HL-60 (cell line): ENCODE results near the gene MYOCD.

Experiments used
- DNase-seq, 2 experiments: peaks; one replicate each; pipeline ENCODE4 v3.0.0-alpha.2; 2010 to 2020; ENCODE audit warnings: low read depth in 1 of 2, low spot score in 1 of 2
- H3K27ac ChIP-seq: fragments of 250-450 bp; sonication (Bioruptor Pico); replicated peaks from 2 replicates; pipeline ENCODE4 v1.5.1; 2020; ENCODE audit warnings: mild to moderate bottlenecking, moderate library complexity
- H3K27me3 ChIP-seq: fragments of 250-450 bp; sonication (Bioruptor Pico); 2 replicates; pipeline ENCODE4 v1.5.1; 2021; ENCODE audit warnings: mild to moderate bottlenecking, moderate library complexity; ENCODE audit not compliant: insufficient read depth, poor library complexity, severe bottlenecking
- H3K4me3 ChIP-seq: replicated peaks from 2 replicates; pipeline ENCODE4 v1.5.1; 2011; ENCODE audit warnings: mild to moderate bottlenecking, control low read depth, low read length; ENCODE audit not compliant: insufficient read depth
- CTCF ChIP-seq: IDR thresholded peaks from one replicate; pipeline ENCODE4 v1.5.1; 2011; ENCODE audit warnings: low read length, control low read depth, inconsistent platforms; ENCODE audit not compliant: insufficient read depth
- GABPA ChIP-seq: IDR thresholded peaks from 2 replicates; pipeline ENCODE4 v1.6.1; 2012; ENCODE audit warnings: low read depth
- POLR2AphosphoS5 ChIP-seq: IDR thresholded peaks from 2 replicates; pipeline ENCODE4 v1.6.1; 2012; ENCODE audit warnings: low read depth
- REST ChIP-seq: IDR thresholded peaks from 2 replicates; pipeline ENCODE4 v1.6.1; 2012; ENCODE audit warnings: low read depth; ENCODE audit not compliant: insufficient replicate concordance
- SPI1 ChIP-seq: IDR thresholded peaks from 2 replicates; pipeline ENCODE4 v1.6.1; 2012; ENCODE audit warnings: low read depth, mild to moderate bottlenecking, borderline replicate concordance

Gene MYOCD

DNA sequence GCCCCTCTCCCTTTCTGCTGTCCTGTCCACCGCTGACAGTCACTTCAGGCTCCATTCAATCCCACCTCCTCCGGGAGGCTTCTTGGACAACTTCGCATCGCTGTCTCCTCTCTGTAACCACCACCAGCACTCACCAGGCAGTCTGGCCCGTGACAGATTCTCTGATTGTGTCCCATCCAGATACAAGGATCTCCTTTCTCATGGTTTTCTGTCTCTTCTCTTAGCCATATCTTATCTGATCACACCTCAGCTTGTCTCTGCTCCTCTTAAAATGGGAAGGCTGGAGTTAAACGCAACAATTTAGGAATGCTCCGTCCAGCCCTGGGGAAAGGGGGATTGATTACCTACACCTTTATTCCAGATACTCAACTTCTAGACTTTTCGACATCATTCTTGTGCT lies 66.7 kb downstream of the MYOCD start:
- no peak overlapping the region for H3K4me3 ChIP-seq
- H3K27me3 ChIP-seq: no peaks in the 10 kb centered on the region
- no peak for DNase-seq
- no peak overlapping the region for H3K27ac ChIP-seq
- TF ChIP-seq SPI1 (no peak), CTCF (no peak), POLR2AphosphoS5 (no peak), REST (no peak), GABPA (no peak)

DNA sequence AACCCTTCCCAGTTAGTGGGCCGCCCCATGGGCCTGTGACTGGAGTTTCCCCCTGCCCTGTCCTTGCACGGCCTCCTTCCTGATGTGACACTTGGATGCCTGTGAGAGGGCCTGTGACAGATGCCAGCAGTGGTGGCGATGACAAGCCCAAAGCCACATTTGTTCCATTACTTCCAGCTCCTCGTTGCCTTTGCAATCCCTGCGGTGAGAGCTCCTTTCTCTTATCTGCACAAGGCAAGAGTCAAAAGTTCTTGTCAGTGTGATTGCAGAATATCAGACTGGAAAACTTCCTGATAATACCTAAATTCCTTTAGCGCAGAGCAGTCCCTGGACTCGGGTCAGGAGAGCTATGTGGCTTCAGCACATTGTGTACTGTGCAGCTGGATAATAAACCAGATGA lies 69.2 kb downstream of the MYOCD start:
- no peaks in the 10 kb centered on the region for H3K27me3 ChIP-seq
- no peak overlapping the region for H3K4me3 ChIP-seq
- H3K27ac ChIP-seq: no peak overlapping the region
- TF ChIP-seq GABPA (no peak), POLR2AphosphoS5 (no peak), REST (no peak), SPI1 (no peak), CTCF (no peak)
- DNase-seq: no peak

DNA sequence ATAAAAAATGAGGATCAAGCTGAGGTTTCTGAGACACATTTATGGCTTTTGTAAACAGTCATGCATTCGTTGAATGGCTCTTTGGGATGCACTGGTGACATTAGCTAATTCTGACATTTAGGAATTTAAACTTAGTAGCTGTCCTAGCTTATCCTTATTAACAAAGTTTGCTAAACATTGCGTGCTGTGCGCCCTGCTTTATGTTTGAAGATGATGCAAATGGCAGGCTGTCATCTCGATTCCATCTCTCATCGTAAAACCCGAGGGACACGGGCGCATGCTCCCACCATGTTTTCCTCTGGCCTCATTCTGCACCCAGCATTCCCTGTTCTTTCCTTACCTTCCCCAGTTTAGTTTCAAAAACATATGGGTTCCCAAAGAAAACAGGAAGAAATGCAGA lies 69.8 kb downstream of the MYOCD start:
- H3K27ac ChIP-seq: no peak overlapping the region
- TF ChIP-seq REST: no peak
- TF ChIP-seq POLR2AphosphoS5: no peak
- TF ChIP-seq GABPA: no peak
- no peak for TF ChIP-seq CTCF
- no peak for TF ChIP-seq SPI1
- no peaks in the 10 kb centered on the region for H3K27me3 ChIP-seq
- DNase-seq: no peak
- no peak overlapping the region for H3K4me3 ChIP-seq
